A673 (cell line): Measurements from ENCODE around the gene BRI3. TPM values are rescaled to one million over a fixed set of nuclear protein-coding genes. Genes with fewer than 3 reads are reported as not detected.

Experiments used
- BruUV-seq: library from RNA; stranded (reverse); fragments of 400-500 nt; replicated peaks from 2 replicates; lab custom pipeline; 2021; lab: Mats Ljungman, UMichigan
- CTCF ChIA-PET: fragments of 300-600 bp; sonication (Branson Sonifier 250); formaldehyde crosslinking; loops from one replicate; lab custom pipeline; 2022; ENCODE audit warnings: antibody characterized with exemption; lab: Charles Lee
- POLR2A ChIA-PET: fragments of 300-600 bp; sonication (Branson Sonifier 250); formaldehyde crosslinking; loops from one replicate; lab custom pipeline; 2022; ENCODE audit warnings: antibody characterized with exemption; ENCODE audit not compliant: low non-redundant PET; lab: Charles Lee
- DNase-seq: peaks from one replicate; pipeline ENCODE4 v3.0.0-alpha.2; 2015; ENCODE audit warnings: low spot score
- H3K27ac ChIP-seq: fragments of 200-600 bp; sonication (generic); 2 replicates; pipeline ENCODE4 v1.5.1; 2016; ENCODE audit warnings: mixed run types, low read depth, mild to moderate bottlenecking, mixed read lengths, antibody characterized with exemption, low read length; ENCODE audit not compliant: poor library complexity, severe bottlenecking
- H3K27me3 ChIP-seq: fragments of 200-600 bp; sonication (generic); replicated peaks from 2 replicates; pipeline ENCODE4 v1.6.1; 2017; ENCODE audit warnings: mixed run types, low read depth, mild to moderate bottlenecking, mixed read lengths, antibody characterized with exemption, low read length; ENCODE audit not compliant: insufficient read depth, poor library complexity
- H3K36me3 ChIP-seq: fragments of 200-600 bp; sonication (generic); 2 replicates; pipeline ENCODE4 v1.6.1; 2016; ENCODE audit warnings: mixed run types, mild to moderate bottlenecking, mixed read lengths, antibody characterized with exemption, low read length; ENCODE audit not compliant: insufficient read depth, poor library complexity, severe bottlenecking
- H3K4me1 ChIP-seq: fragments of 200-600 bp; sonication (generic); 2 replicates; pipeline ENCODE4 v1.6.1; 2017; ENCODE audit warnings: mixed run types, mild to moderate bottlenecking, mixed read lengths, antibody characterized with exemption, low read length; ENCODE audit not compliant: insufficient read depth, poor library complexity, severe bottlenecking
- H3K4me3 ChIP-seq: fragments of 200-600 bp; sonication (generic); 2 replicates; pipeline ENCODE4 v1.5.1; 2016; ENCODE audit warnings: low read depth, mixed run types, mild to moderate bottlenecking, mixed read lengths, low read length; ENCODE audit not compliant: poor library complexity, severe bottlenecking
- H3K9me3 ChIP-seq: fragments of 200-600 bp; sonication (generic); 2 replicates; pipeline ENCODE4 v1.6.1; 2016; ENCODE audit warnings: mixed run types, low read depth, mild to moderate bottlenecking, mixed read lengths, antibody characterized with exemption, low read length; ENCODE audit not compliant: poor library complexity, severe bottlenecking
- EZH2 ChIP-seq: fragments of 200-600 bp; sonication (generic); IDR thresholded peaks from 2 replicates; pipeline ENCODE4 v1.6.1; 2017; ENCODE audit warnings: borderline replicate concordance, low read depth, mild to moderate bottlenecking, mixed read lengths, antibody characterized with exemption, low read length; ENCODE audit not compliant: poor library complexity, severe bottlenecking
- intact Hi-C: fragments of 100-400 bp; cut with micrococcal nuclease; formaldehyde crosslinking; loops from one replicate; pipeline ENCODE4 v1.10.0; 2022; ENCODE audit not compliant: unreplicated experiment
- total RNA-seq: library from RNA; stranded (reverse); gene quantifications from 2 replicates; pipeline ENCODE4 v1.2.3, GENCODE V29; 2021
- TF ChIP-seq, protein P1 (sequence below): fragments of 300-800, 200-600 bp; sonication (generic); conservative IDR thresholded peaks from 2 replicates; pipeline ENCODE4 v1.5.1; 2017; ENCODE audit warnings: low read depth, mild to moderate bottlenecking, antibody characterized with exemption, low read length, moderate library complexity, mixed read lengths

The BRI3 gene
- total RNA-seq, 1 experiment from 2014 or later = 85.8 TPM

DNA sequence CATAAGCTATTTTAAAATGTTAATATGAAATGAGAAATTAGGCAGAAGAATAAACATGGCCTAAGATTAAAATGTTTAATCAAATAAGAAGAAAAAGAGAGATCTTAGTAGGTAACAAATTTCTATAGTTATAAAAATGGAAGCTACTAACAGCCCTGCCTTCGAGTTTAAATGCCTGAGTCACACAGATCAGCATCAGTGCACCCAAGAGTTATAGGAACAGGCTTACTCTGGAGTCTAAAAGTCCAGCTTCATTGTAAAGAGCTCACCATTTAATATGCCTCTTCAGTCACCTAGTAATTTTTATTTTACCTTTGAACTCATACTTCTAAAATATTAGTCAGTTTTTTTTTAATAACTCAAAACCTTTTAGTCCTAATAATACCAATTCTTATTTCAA lies 52.6 kb downstream of the BRI3 start:
- no TSS peak for BruUV-seq
- POLR2A ChIA-PET = interaction anchor here (0.6 kb wide), 1 partner anchor 13 kb away, joined by 3 read pairs; no protein-coding TSS in a partner anchor
- H3K4me1 ChIP-seq = no peaks in the 10 kb centered on the region
- no peak overlapping the region for H3K27ac ChIP-seq
- no peak overlapping the region for H3K4me3 ChIP-seq
- TF ChIP-seq, protein P1, sequence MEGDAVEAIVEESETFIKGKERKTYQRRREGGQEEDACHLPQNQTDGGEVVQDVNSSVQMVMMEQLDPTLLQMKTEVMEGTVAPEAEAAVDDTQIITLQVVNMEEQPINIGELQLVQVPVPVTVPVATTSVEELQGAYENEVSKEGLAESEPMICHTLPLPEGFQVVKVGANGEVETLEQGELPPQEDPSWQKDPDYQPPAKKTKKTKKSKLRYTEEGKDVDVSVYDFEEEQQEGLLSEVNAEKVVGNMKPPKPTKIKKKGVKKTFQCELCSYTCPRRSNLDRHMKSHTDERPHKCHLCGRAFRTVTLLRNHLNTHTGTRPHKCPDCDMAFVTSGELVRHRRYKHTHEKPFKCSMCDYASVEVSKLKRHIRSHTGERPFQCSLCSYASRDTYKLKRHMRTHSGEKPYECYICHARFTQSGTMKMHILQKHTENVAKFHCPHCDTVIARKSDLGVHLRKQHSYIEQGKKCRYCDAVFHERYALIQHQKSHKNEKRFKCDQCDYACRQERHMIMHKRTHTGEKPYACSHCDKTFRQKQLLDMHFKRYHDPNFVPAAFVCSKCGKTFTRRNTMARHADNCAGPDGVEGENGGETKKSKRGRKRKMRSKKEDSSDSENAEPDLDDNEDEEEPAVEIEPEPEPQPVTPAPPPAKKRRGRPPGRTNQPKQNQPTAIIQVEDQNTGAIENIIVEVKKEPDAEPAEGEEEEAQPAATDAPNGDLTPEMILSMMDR = no peak
- TF ChIP-seq EZH2 = no peak
- no peaks in the 10 kb centered on the region for H3K36me3 ChIP-seq
- CTCF ChIA-PET = no interaction called here
- H3K27me3 ChIP-seq = no peaks in the 10 kb centered on the region
- peaks cover 4% of the 10 kb centered on the region for H3K9me3 ChIP-seq
- DNase-seq = no peak
- intact Hi-C loops = no loop called here

DNA sequence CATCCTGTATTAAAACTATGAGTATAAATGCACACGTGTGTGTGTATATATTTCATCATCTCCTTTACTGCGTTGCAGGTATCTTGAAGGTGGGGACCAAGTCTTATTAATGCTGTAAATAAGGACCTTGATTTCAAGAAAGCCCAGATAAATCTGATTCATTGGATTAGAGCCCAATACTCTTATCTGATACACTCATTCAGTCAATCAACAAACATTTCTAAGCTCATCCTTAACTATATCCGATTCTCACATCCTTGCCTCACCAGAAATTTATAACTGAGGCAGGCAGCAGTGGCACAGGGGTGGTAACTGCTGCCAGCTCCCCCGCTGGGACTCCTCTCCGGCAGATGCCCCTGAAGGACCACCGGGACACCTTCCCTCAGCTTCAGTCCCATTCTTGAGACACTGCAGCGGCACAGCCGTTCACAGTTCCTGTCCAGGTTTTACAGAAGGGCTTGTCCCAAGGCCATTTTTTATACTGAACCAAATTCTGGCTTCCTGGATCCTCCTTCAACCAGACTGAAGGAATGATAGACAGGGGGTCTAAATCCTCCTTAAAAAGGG lies 54.0 kb downstream of the BRI3 start:
- DNase-seq = no peak
- TF ChIP-seq EZH2 = no peak
- TF ChIP-seq, protein P1 = no peak
- no peak overlapping the region for H3K27ac ChIP-seq
- ChIA-PET POLR2A (no interaction called here), CTCF (no interaction called here)
- no peak overlapping the region for H3K4me3 ChIP-seq
- no peaks in the 10 kb centered on the region for H3K4me1 ChIP-seq
- H3K9me3 ChIP-seq = peaks cover 4% of the 10 kb centered on the region
- no TSS peak for BruUV-seq
- H3K27me3 ChIP-seq = no peaks in the 10 kb centered on the region
- intact Hi-C loops = no loop called here
- no peaks in the 10 kb centered on the region for H3K36me3 ChIP-seq

DNA sequence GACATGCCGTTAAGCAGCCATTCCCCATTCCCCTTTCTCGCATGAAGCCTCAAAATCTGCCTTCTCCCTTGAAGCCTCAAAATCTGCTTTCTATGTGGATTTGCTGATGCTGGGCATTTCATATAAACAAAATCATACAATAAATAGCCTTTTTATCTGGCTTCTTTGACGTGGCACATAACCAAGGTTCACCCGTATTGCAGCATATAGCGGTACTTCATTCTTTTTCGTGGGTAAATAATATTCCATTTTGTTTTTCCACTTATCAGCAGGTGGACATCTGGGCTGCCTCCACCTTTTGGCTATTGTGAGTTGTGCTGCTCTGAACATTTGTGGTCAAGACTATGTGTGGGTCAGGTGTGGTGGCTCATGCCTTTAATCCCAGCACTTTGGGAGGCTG lies 57.0 kb downstream of the BRI3 start:
- CTCF ChIA-PET = no interaction called here
- H3K27ac ChIP-seq = no peak overlapping the region

More for the DNA sequence above, 57.0 kb downstream of the BRI3 start:
- Histone ChIP-seq H3K36me3 (no peaks in the 10 kb centered on the region), H3K9me3 (no peaks in the 10 kb centered on the region), H3K27me3 (no peaks in the 10 kb centered on the region), H3K4me1 (no peaks in the 10 kb centered on the region), H3K4me3 (no peak overlapping the region)
- no TSS peak for BruUV-seq
- no peak for DNase-seq
- POLR2A ChIA-PET = no interaction called here
- no peak for TF ChIP-seq EZH2
- TF ChIP-seq, protein P1 = no peak
- intact Hi-C loops = no loop called here
